Lower leg skin (tissue), 3 donors: ENCODE data around the gene TRIM58.

Source experiments
- CTCF ChIP-seq, 3 donors: fragments of 450-650 bp; IDR thresholded peaks; one replicate each; pipeline ENCODE4 v1.5.1; 2016; ENCODE audit warnings: antibody characterized with exemption in 3 of 3, mild to moderate bottlenecking in 3 of 3, moderate library complexity in 2 of 3
- POLR2A ChIP-seq, 2 donors: fragments of 450-650 bp; IDR thresholded peaks; one replicate each; pipeline ENCODE4 v1.6.1; 2016 to 2017; ENCODE audit warnings: antibody characterized with exemption in 2 of 2, mild to moderate bottlenecking in 1 of 2, moderate library complexity in 1 of 2

- TF ChIP-seq CTCF (IDR thresholded peaks at IDR 0.05) (no peak), POLR2A (IDR thresholded peaks at IDR 0.05) (no peak)
Measured at GRCh38 chr1:247924868-247925267, 67.9 kb downstream of the TRIM58 start, which contains the start of gene OR2AJ1.
